Measurements from ENCODE around the gene AMER2. TPM values are rescaled to one million over a fixed set of nuclear protein-coding genes. Genes with fewer than 3 reads are reported as not detected.

Gene AMER2
- total and polyA plus RNA-seq, 10 donors: not detected

GRCh38 chr13:25157681-25158080 is 14.4 kb downstream of the AMER2 start:
- WGBS, 5 donors: 85 to 91% (median 88%) methylated on average over 2 of the region's 2 CpGs
- TF ChIP-seq POLR2A (IDR thresholded peaks at IDR 0.05) (no peak), POLR2AphosphoS5 (IDR thresholded peaks at IDR 0.05) (no peak), CTCF (IDR thresholded peaks at IDR 0.05 in 8 of 11, conservative IDR thresholded peaks at IDR 0.05 in 3 of 11) (no peak)
- DNase-seq: no peak
- H3K27me3 ChIP-seq (replicated peaks in 1 of 7): peaks cover 0 to 10% (median 0%) of the 10 kb centered on the region in 7 donors
- no peaks in the 10 kb centered on the region for H3K9me3 ChIP-seq
- no peak overlapping the region for H3K4me3 ChIP-seq
- no peak overlapping the region for H3K27ac ChIP-seq
- H3K36me3 ChIP-seq: no peaks in the 10 kb centered on the region
- intact Hi-C loops (cut with DNase I; ENCODE audit: low total_unique reads): no loop called here
- no peaks in the 10 kb centered on the region for H3K4me1 ChIP-seq

DNA sequence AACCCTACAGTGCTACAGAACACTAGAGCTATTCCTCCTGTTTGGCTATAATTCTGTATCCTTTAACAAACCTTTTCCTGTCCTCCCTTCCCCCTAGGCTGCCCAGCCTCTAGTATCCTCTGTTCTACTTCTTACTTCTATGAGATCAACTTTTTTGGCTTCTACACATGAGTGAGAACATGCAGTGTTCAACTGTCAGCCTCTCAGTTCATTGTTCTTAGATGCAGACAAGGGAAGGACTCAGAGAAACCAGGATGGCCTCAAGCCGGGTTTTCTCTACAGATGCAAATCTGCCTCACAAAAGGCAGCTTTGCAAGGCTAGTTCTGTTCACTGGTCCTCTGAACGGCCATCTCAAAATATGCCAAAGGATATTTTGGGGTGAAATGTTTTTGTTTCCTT is 18.4 kb downstream of the AMER2 start:
- intact Hi-C loops (cut with DNase I; ENCODE audit: low total_unique reads): no loop called here
- peaks cover 0 to 26% (median 0%) of the 10 kb centered on the region in 7 donors for H3K27me3 ChIP-seq (replicated peaks in 1 of 7)
- no peak overlapping the region for H3K27ac ChIP-seq
- DNase-seq: no peak
- TF ChIP-seq POLR2AphosphoS5 (IDR thresholded peaks at IDR 0.05) (no peak), POLR2A (IDR thresholded peaks at IDR 0.05) (no peak), CTCF (IDR thresholded peaks at IDR 0.05 in 8 of 11, conservative IDR thresholded peaks at IDR 0.05 in 3 of 11) (no peak)
- H3K9me3 ChIP-seq: no peaks in the 10 kb centered on the region
- H3K36me3 ChIP-seq: no peaks in the 10 kb centered on the region
- 32 to 62% (median 51%) methylated on average over 2 of the region's 2 CpGs for WGBS, 5 donors
- no peak overlapping the region for H3K4me3 ChIP-seq
- no peaks in the 10 kb centered on the region for H3K4me1 ChIP-seq

DNA sequence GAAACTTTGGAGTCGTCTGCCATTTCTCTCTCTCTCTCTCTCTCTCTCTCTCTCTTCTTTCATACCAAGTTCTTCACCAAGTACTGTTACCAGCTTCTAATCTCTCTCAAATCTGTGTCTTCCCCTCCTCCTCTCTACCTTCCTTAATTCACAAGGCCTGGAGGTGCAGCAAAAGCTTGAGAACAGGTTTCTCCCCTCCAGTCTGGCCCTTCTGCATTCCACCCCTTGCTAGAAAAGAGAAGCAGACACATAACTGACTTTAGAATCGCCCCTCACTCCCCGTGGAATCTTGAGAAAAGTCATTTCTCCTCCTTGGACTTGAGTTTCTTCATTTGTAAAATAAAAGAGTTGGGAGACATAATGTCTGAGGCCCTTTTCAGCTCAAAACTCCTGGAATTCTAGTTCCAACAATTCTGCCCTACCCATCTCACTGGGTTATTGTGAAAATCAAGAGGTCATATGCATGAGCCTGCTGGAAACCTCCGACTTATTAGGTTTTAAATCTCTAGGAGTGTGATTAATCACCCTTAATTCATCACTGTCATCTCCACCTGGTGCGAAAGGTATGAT is 20.4 kb downstream of the AMER2 start:
- no peak overlapping the region for H3K4me3 ChIP-seq
- intact Hi-C loops (cut with DNase I; ENCODE audit: low total_unique reads): no loop called here
- 47 to 60% (median 55%) methylated on average over 5 of the region's 5 CpGs for WGBS, 5 donors
- no peak overlapping the region for H3K27ac ChIP-seq
- H3K4me1 ChIP-seq: no peaks in the 10 kb centered on the region
- H3K9me3 ChIP-seq: peaks cover 0 to 6% (median 0%) of the 10 kb centered on the region in 8 donors
- peaks cover 0 to 26% (median 0%) of the 10 kb centered on the region in 7 donors for H3K27me3 ChIP-seq (replicated peaks in 1 of 7)
- no peak for DNase-seq
- TF ChIP-seq CTCF (IDR thresholded peaks at IDR 0.05 in 8 of 11, conservative IDR thresholded peaks at IDR 0.05 in 3 of 11): no peak
- no peak for TF ChIP-seq POLR2A (IDR thresholded peaks at IDR 0.05)
- TF ChIP-seq POLR2AphosphoS5 (IDR thresholded peaks at IDR 0.05): no peak
- H3K36me3 ChIP-seq: no peaks in the 10 kb centered on the region

GRCh38 chr13:25149711-25150110 is 22.4 kb downstream of the AMER2 start:
- no peak for DNase-seq
- Histone ChIP-seq H3K27me3 (replicated peaks in 1 of 7) (peaks cover 0 to 41% (median 0%) of the 10 kb centered on the region in 7 donors), H3K36me3 (no peaks in the 10 kb centered on the region), H3K4me3 (no peak overlapping the region), H3K27ac (no peak overlapping the region), H3K9me3 (peaks cover 0 to 6% (median 0%) of the 10 kb centered on the region in 8 donors), H3K4me1 (no peaks in the 10 kb centered on the region)
- WGBS, 5 donors: 85 to 89% (median 88%) methylated on average over 5 of the region's 5 CpGs
- no peak for TF ChIP-seq CTCF (IDR thresholded peaks at IDR 0.05 in 8 of 11, conservative IDR thresholded peaks at IDR 0.05 in 3 of 11)
- TF ChIP-seq POLR2AphosphoS5 (IDR thresholded peaks at IDR 0.05): no peak
- no peak for TF ChIP-seq POLR2A (IDR thresholded peaks at IDR 0.05)
- intact Hi-C loops (cut with DNase I; ENCODE audit: low total_unique reads): no loop called here
